ENCODE data around the gene ING5.

DNA sequence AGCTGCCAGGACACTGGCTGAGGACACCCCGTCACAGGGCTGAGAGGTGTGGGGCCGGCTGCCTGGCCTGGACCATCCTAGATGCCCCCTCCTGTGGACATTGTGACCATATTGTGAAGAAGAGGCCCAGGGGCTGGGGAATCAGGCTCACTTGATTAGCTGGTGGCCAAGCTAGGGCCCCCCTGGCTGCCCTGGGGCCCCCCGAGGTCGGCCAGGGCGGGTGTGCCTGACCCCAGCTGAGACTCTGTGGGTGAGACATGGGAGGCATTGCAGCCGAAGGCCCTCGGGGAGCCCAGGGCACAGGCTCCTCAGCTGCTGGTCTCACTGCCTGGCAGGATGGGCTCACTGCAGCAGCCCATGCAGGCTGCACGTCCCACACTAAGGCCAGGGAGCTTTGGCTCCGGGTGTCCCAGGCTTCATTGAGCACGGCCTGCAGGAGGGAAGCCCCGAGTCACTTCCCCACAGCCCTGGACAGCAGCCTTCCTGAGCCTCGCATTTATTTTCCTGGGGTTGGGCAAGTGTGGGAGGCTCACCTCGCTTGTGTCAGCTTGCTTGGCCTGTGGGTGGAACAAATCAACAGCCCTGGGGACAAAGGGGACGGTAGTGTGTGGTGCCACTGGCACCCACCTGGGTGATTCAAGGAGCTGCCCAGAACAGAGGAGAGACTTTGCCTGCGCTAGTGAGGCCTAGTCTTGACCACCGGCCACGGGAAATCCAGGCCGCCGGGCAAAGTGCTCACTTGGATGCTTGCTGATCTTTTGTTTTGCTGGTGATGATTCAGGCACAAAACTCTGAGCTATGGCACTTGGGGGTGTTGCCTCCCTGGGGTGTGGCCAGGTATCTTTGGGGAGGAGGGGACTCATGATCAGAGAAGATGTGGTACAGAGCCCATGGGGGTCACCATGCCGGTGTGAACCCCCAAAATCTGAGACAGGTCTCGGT is 76.1 kb downstream of the ING5 start:
- TF ChIP-seq, protein P1, sequence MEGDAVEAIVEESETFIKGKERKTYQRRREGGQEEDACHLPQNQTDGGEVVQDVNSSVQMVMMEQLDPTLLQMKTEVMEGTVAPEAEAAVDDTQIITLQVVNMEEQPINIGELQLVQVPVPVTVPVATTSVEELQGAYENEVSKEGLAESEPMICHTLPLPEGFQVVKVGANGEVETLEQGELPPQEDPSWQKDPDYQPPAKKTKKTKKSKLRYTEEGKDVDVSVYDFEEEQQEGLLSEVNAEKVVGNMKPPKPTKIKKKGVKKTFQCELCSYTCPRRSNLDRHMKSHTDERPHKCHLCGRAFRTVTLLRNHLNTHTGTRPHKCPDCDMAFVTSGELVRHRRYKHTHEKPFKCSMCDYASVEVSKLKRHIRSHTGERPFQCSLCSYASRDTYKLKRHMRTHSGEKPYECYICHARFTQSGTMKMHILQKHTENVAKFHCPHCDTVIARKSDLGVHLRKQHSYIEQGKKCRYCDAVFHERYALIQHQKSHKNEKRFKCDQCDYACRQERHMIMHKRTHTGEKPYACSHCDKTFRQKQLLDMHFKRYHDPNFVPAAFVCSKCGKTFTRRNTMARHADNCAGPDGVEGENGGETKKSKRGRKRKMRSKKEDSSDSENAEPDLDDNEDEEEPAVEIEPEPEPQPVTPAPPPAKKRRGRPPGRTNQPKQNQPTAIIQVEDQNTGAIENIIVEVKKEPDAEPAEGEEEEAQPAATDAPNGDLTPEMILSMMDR (IDR thresholded peaks at IDR 0.05 in 2 of 3, conservative IDR thresholded peaks at IDR 0.05 in 1 of 3; ENCODE audit: borderline replicate concordance in 1 of 3, insufficient read depth in 1 of 3, low read depth in 2 of 3, low read length in 2 of 3) = no peak
- TF ChIP-seq MAX (IDR thresholded peaks at IDR 0.05) = no peak
- TF ChIP-seq EZH2phosphoT487 (IDR thresholded peaks at IDR 0.05; ENCODE audit: borderline replicate concordance) = no peak
